Measurements from ENCODE around the gene CPSF4.

DNA sequence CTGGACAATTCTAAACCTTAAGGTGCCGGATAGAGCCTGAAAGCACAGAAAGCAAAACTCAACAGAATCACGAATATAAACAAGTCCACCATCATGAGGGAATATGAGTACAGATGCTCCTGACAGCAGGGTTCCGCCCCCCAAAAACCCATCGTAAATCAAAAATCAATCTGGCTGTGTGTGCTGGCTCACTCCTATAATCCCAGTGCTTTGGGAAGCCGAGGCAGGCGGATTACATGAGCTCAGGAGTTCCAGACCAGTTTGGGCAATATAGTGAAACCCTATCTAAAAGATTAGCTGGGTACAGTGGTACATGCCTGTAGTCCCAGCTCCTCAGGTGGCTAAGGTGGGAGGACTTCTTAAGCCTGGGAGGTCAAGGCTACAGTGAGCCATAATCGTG, 17.8 kb upstream of the CPSF4 start:
- no peak for TF ChIP-seq FOXM1 (IDR thresholded peaks at IDR 0.05; ENCODE audit: borderline replicate concordance)
- TF ChIP-seq ELF4 (IDR thresholded peaks at IDR 0.05): no peak
- TF ChIP-seq ZNF384 (IDR thresholded peaks at IDR 0.05): no peak
- TF ChIP-seq LEF1 (IDR thresholded peaks at IDR 0.05; ENCODE audit: borderline replicate concordance): no peak
- no peak for TF ChIP-seq FOXA1 (IDR thresholded peaks at IDR 0.05)
- TF ChIP-seq SP1 (IDR thresholded peaks at IDR 0.05): no peak
- no peak for TF ChIP-seq BHLHE40 (IDR thresholded peaks at IDR 0.05; ENCODE audit: borderline replicate concordance)
- no peak for TF ChIP-seq HDGF (IDR thresholded peaks at IDR 0.05; ENCODE audit: borderline replicate concordance)
- no peak for TF ChIP-seq ARNT (IDR thresholded peaks at IDR 0.05)
- TF ChIP-seq TARDBP (IDR thresholded peaks at IDR 0.05): no peak
